ENCODE measurements around the gene AFF3. TPM values are rescaled to one million over a fixed set of nuclear protein-coding genes. Genes with fewer than 3 reads are reported as not detected.

The AFF3 gene
- total RNA-seq, 3 donors from 2014 or later (not counting 1 experiment from before 2014, with no cell fraction given) = 4.6 to 9.6 (median 5.6) TPM

GRCh38 chr2:99727199-99727598 is 415.2 kb downstream of the AFF3 start:
- H3K27me3 Mint-ChIP-seq (ENCODE audit: low read depth in 2 of 2) = no peaks in the 10 kb centered on the region
- Histone ChIP-seq H3K9me3 (ENCODE audit: control insufficient read depth, insufficient read depth, low read length) (no peaks in the 10 kb centered on the region), H3K4me1 (ENCODE audit: control insufficient read depth, insufficient read depth, low read length) (no peaks in the 10 kb centered on the region), H3K27me3 (ENCODE audit: control insufficient read depth, insufficient read depth, low read length) (no peaks in the 10 kb centered on the region), H3K27ac (ENCODE audit: low read length) (no peak overlapping the region), H3K36me3 (ENCODE audit: control insufficient read depth, insufficient read depth, low read length) (no peaks in the 10 kb centered on the region), H3K4me3 (ENCODE audit: low read length) (no peak overlapping the region)
- WGBS (ENCODE audit: insufficient coverage) = no CpG with 5 or more reads among the region's 1 CpG
- H3K4me1 Mint-ChIP-seq = no peaks in the 10 kb centered on the region
- H3K36me3 Mint-ChIP-seq = peaks cover 8% of the 10 kb centered on the region
- no peak overlapping the region for H3K27ac Mint-ChIP-seq
- H3K9me3 Mint-ChIP-seq = peaks cover 0 to under 1% of the 10 kb centered on the region in 2 donors
- no peak overlapping the region for H3K4me3 Mint-ChIP-seq
- intact Hi-C loops (cut with micrococcal nuclease) = no loop called here
- DNase-seq (no peak), ATAC-seq (no peak)
- TF ChIP-seq, protein P1, sequence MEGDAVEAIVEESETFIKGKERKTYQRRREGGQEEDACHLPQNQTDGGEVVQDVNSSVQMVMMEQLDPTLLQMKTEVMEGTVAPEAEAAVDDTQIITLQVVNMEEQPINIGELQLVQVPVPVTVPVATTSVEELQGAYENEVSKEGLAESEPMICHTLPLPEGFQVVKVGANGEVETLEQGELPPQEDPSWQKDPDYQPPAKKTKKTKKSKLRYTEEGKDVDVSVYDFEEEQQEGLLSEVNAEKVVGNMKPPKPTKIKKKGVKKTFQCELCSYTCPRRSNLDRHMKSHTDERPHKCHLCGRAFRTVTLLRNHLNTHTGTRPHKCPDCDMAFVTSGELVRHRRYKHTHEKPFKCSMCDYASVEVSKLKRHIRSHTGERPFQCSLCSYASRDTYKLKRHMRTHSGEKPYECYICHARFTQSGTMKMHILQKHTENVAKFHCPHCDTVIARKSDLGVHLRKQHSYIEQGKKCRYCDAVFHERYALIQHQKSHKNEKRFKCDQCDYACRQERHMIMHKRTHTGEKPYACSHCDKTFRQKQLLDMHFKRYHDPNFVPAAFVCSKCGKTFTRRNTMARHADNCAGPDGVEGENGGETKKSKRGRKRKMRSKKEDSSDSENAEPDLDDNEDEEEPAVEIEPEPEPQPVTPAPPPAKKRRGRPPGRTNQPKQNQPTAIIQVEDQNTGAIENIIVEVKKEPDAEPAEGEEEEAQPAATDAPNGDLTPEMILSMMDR (IDR thresholded peaks at IDR 0.05) = no peak

DNA sequence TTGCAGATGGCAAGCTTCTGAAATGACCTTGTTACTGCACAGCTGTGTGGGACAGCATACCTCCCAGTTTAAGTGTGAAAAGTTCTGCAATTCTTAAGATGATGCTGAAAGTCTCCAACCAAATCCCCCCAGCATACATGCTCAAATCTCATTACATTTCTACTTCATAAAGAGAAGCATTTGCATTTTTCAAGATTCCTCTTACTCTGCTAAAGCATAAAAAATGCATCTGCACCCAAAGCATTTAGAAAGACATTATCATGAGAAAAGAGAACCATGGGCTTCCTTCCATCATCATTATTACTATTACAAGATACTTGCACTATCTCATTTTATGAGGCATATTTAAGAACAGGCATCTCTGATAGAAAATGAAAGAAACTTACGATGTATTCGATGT is 415.7 kb downstream of the AFF3 start:
- intact Hi-C loops (cut with micrococcal nuclease) = no loop called here
- no peak for DNase-seq
- Histone ChIP-seq H3K4me1 (ENCODE audit: control insufficient read depth, insufficient read depth, low read length) (no peaks in the 10 kb centered on the region), H3K4me3 (ENCODE audit: low read length) (no peak overlapping the region), H3K9me3 (ENCODE audit: control insufficient read depth, insufficient read depth, low read length) (no peaks in the 10 kb centered on the region), H3K27me3 (ENCODE audit: control insufficient read depth, insufficient read depth, low read length) (no peaks in the 10 kb centered on the region), H3K27ac (ENCODE audit: low read length) (no peak overlapping the region), H3K36me3 (ENCODE audit: control insufficient read depth, insufficient read depth, low read length) (no peaks in the 10 kb centered on the region)
- peaks cover 13% of the 10 kb centered on the region for H3K36me3 Mint-ChIP-seq
- no peak overlapping the region for H3K4me3 Mint-ChIP-seq
- TF ChIP-seq, protein P1 (IDR thresholded peaks at IDR 0.05) = no peak
- H3K9me3 Mint-ChIP-seq = peaks cover 0 to 4% of the 10 kb centered on the region in 2 donors
- 95% methylated on average over 2 of the region's 2 CpGs for WGBS (ENCODE audit: insufficient coverage)
- no peak overlapping the region for H3K27ac Mint-ChIP-seq
- H3K27me3 Mint-ChIP-seq (ENCODE audit: low read depth in 2 of 2) = no peaks in the 10 kb centered on the region
- no peak for ATAC-seq
- H3K4me1 Mint-ChIP-seq = no peaks in the 10 kb centered on the region

GRCh38 chr2:99725820-99726219 is 416.6 kb downstream of the AFF3 start:
- no peaks in the 10 kb centered on the region for H3K4me1 ChIP-seq (ENCODE audit: control insufficient read depth, insufficient read depth, low read length)
- intact Hi-C loops (cut with micrococcal nuclease) = no loop called here
- no peak overlapping the region for H3K4me3 Mint-ChIP-seq
- ATAC-seq (no peak), DNase-seq (no peak)
- peaks cover 17% of the 10 kb centered on the region for H3K36me3 Mint-ChIP-seq
- peaks cover 0 to 5% of the 10 kb centered on the region in 2 donors for H3K9me3 Mint-ChIP-seq
- H3K9me3 ChIP-seq (ENCODE audit: control insufficient read depth, insufficient read depth, low read length) = no peaks in the 10 kb centered on the region
- no peaks in the 10 kb centered on the region for H3K27me3 Mint-ChIP-seq (ENCODE audit: low read depth in 2 of 2)
- no peaks in the 10 kb centered on the region for H3K27me3 ChIP-seq (ENCODE audit: control insufficient read depth, insufficient read depth, low read length)
- no peak overlapping the region for H3K27ac ChIP-seq (ENCODE audit: low read length)
- H3K4me3 ChIP-seq (ENCODE audit: low read length) = no peak overlapping the region
- TF ChIP-seq, protein P1 (IDR thresholded peaks at IDR 0.05) = no peak
- H3K4me1 Mint-ChIP-seq = no peaks in the 10 kb centered on the region
- no peak overlapping the region for H3K27ac Mint-ChIP-seq
- no peaks in the 10 kb centered on the region for H3K36me3 ChIP-seq (ENCODE audit: control insufficient read depth, insufficient read depth, low read length)

GRCh38 chr2:99722476-99722875 is 419.9 kb downstream of the AFF3 start:
- no peak overlapping the region for H3K27ac ChIP-seq (ENCODE audit: low read length)
- no peaks in the 10 kb centered on the region for H3K36me3 ChIP-seq (ENCODE audit: control insufficient read depth, insufficient read depth, low read length)
- Mint-ChIP-seq H3K4me3 (no peak overlapping the region), H3K27me3 (ENCODE audit: low read depth in 2 of 2) (no peaks in the 10 kb centered on the region), H3K27ac (no peak overlapping the region), H3K9me3 (peaks cover 0 to 5% of the 10 kb centered on the region in 2 donors), H3K36me3 (peaks cover 17% of the 10 kb centered on the region), H3K4me1 (no peaks in the 10 kb centered on the region)
- no peak overlapping the region for H3K4me3 ChIP-seq (ENCODE audit: low read length)
- H3K4me1 ChIP-seq (ENCODE audit: control insufficient read depth, insufficient read depth, low read length) = no peaks in the 10 kb centered on the region
- intact Hi-C loops (cut with micrococcal nuclease) = no loop called here
- WGBS (ENCODE audit: insufficient coverage) = no CpG with 5 or more reads among the region's 2 CpGs
- TF ChIP-seq, protein P1 (IDR thresholded peaks at IDR 0.05) = no peak
- no peaks in the 10 kb centered on the region for H3K9me3 ChIP-seq (ENCODE audit: control insufficient read depth, insufficient read depth, low read length)
- ATAC-seq (no peak), DNase-seq (no peak)
- no peaks in the 10 kb centered on the region for H3K27me3 ChIP-seq (ENCODE audit: control insufficient read depth, insufficient read depth, low read length)

Data from natural killer cell (primary cell).